Dermis microvascular lymphatic vessel endothelial cell (primary cell): Measurements from ENCODE around the gene IZUMO1. TPM values are rescaled to one million over a fixed set of nuclear protein-coding genes. Genes with fewer than 3 reads are reported as not detected.
"Not testable (repeated sequence)": the region's sequence is repeated elsewhere in the genome, so short reads cannot be mapped to it uniquely, and the experiment has no call there.

Experiments used
- DNase-seq, 2 donors: peaks; one replicate each; pipeline versions ENCODE4 v3.0.0 to v3.0.0-alpha.2; 2010; ENCODE audit warnings: low read depth in 2 of 2
- total RNA-seq: library from RNA; depleted of rRNA; stranded (reverse); fragments of >200 nt; gene quantifications from 2 replicates; pipeline ENCODE4 v1.2.1, GENCODE V29; 2014

IZUMO1 gene
- total RNA-seq, 1 donor from 2014 or later: 0.26 TPM

DNA sequence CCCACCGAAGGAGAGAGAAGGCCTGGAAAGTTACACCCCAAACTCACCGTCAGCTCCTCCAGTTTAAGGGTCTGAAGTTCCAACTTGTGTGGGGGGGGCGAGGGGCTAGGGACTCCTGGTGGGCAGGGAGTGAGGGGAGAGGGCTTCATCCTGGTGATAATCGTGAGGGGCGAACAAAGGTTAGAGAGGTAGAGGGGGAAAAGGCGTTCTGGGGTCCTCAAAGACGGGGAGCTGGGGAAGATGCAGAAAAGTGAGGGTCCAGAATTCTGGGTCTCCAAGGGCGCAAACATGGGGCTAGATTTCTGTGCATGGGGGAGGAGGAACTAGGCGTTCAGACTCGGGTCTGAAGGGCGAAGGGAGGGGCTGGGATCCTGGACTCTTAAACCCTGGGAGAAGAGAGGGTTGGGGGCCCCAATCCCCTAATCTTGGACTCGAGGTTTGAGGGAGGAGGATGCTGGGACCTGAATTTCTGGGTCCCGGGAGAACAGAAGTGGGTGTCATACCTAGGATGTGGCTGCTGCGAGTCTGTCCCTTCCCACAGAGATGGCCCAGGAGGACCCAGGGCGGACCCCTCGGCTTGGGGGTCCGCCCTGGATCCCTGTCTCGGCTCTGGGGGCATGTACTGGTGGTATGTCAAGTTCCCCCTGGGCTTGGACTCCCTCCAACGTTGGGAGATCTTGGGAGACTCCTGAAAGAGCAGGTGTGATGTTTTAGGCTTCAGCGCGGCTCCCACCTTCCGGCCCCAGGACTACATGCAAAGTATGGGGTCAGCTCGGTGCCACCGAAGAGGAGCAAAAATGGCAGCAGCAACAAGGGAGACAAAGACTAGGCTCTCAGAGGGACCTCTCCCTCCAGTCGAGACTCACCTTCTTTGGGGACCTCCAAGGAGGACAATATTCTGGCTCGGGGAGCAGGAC is 31.7 kb downstream of the IZUMO1 start:
- DNase-seq: no peak

DNA sequence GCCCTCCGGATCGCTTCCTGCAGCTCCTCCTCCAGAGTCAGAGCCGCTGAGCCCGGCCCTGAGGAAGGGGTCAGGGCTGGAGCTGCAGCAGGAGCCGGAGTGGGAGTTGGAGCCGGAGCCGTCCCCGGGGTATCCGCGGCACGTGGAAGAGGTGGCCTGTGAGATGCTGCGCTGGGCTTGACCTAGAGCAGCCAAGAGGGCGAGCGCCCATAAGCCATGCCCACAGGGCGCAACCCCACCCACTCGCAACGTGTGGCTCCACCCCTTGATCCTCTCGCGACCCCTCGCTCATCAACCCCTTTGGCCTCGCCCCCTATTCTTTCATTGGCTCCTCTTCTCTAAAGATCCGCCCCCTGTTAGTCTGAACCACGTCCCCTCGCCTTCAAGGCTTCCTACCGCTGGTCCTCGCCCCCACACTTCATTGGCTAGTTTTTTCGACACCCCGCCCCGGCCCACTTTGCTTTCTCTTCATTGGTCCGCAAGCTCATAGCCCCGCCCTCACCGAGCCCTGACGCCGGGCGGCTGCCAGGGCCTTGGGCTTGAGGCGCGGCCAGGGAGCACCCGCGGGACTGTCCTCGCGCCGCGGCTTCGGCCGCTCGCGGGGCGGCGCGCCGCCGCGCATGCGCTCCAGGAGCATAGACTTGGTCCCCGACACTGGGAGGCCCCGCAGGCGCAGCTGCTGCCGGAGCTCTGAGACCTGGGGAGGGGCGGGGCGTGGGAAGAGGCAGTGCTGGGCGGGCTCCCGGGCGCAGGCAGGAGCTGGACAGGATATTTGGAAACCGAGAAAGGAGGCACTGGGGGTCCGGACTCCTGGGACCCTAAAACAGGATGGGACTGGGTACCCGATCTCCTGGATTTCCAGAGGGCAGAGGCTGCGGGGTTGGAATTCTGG is 32.6 kb downstream of the IZUMO1 start:
- peak; percentile 96 to 100 for DNase-seq

DNA sequence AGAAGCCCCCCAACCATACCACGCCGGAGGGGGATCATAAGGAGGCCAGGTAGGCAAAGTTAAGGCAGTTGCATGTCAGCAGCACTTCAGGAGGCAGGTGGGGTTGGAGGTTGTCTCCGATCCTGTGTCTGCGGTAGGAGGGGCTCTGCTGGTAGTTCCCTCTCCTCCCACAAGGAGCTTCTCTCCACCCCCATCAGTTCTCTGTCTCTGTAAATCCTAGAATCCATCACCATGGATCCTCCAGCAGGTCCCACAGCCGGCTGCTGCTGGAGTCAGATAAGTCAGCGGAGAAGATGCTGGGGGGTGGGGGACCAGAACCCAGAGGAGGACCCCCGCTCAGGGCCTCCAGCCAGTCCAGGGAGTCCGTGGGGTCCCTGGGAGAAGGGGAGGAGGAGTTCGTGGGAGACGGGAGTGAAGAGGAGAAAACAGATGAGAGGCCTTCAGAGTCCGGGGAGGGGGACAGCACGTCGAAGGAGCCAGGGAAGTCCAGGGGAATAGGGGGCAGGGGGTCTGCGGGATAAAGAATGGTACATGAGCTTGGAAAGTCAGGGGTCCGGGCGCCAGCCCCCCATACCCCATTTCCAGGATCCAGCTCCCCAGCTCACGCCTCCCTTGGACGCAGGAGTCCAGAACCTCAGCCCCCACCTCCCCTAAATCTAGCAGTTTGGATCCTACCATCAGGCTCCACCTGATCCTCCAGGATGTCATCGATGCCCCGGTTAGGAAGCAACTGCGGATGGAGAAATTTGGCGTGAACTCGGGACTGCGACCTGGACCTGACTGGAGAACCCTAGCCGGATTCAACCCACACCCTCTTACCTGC is 33.5 kb downstream of the IZUMO1 start:
- DNase-seq: peak in 1 of 2 donors; percentile 24

DNA sequence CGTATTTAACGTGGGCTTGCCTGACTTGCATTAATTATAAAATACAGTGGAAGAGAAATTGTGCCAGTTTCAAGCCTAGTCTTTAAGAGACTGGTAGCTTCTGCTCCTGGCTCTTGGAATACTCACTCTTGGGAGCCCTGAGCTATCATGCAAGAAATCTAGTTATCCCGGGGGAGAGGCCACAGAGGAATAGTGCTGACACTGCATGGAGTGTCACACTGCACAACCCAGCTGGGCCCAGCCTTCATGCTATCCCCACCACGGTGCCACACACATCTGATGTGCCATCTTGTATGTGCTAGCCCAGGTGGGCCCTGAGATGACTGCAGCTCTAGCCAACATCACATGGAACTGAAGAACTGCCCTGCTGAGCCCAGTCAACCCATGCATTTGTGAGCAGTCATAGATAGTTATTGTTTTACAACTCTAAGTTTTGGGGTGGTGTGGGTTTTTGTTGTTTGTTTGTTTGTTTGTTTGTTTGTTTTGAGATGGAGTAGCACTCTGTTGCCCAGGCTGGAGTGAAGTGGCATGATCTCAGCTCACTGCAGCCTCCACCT is 35.5 kb downstream of the IZUMO1 start:
- DNase-seq: no peak

DNA sequence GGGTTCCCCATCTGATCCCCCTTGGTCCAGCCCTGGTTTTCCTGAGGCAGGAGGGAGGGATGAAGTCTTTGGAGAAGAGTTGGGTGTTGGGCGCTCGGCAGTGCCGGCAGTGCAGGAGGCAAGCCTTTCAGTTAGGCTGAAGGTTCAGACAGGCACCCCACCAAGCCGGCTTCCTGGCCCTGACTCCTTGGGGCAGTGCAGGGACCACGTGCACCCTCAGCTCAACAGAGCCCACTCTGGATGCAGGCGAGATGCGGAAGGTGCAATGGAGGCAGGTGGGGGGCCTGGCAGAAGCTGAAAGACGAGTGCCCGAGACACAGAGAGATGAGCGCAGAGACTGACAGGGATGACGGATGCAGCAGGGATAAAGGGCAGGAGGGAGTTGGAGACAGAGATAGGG is 38.2 kb downstream of the IZUMO1 start:
- no peak for DNase-seq

DNA sequence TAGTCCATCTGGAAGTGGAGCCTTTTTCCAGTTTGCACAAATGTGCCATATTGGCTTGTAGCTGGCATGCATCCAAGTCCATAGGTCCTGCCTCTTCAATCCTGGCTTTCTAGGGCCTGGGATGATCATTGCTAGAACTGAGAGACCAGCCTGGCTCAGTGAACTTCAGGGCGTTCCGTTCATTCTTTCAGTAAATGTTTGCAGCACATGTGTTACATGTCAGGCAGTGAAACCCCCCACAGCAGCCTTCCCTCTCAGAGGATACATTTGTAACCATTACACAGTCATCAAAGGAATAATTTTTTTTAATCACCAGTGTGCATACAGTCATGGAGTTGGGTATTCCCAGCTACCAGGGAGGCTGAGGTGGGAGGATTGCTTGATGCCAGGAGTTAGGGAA is 41.3 kb downstream of the IZUMO1 start:
- DNase-seq: no peak

DNA sequence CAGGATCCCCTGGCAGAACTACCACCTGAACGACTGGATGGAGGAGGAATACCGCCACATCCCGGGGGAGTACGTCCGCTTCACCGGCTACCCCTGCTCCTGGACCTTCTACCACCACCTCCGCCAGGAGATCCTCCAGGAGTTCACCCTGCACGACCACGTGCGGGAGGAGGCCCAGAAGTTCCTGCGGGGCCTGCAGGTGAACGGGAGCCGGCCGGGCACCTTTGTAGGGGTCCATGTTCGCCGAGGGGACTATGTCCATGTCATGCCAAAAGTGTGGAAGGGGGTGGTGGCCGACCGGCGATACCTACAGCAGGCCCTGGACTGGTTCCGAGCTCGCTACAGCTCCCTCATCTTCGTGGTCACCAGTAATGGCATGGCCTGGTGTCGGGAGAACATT is 43.4 kb downstream of the IZUMO1 start:
- no peak for DNase-seq

DNA sequence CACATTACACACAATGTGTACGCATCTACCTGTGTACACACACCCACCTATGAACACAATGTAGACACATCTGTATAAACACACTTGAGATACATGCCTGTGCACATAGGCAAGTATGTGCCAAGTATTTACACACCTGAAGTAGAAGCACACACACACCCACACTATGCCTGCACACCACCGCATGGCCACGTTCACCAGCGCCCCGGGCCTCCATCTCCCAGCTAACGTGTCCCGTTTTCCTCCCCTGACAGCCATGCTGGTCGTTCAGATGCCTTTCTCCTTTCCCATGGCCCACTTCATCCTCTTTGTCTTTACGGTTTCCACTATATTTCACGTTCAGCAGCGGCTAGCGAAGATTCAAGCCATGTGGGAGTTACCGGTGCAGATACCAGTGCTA is 44.0 kb downstream of the IZUMO1 start:
- no peak for DNase-seq

DNA sequence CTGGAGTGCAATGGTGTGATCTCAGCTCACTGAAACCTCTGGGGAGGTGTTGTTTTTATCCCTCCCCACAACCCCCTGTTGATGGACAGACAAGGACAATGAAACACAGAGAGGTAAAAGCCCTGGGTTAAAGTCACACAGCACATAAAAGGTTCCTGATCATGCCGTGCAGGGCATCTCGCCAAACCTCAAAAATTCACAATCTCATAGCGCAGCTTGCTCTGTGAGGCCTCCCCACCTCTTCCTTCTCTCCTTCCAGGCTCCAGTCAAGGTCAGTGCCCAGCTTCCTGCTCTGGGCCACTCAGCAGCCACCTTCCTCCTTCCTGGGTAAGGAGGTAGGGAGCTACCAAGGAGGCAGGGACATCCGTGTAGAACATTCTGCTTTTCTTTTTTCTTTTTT is 48.7 kb downstream of the IZUMO1 start:
- no peak for DNase-seq

DNA sequence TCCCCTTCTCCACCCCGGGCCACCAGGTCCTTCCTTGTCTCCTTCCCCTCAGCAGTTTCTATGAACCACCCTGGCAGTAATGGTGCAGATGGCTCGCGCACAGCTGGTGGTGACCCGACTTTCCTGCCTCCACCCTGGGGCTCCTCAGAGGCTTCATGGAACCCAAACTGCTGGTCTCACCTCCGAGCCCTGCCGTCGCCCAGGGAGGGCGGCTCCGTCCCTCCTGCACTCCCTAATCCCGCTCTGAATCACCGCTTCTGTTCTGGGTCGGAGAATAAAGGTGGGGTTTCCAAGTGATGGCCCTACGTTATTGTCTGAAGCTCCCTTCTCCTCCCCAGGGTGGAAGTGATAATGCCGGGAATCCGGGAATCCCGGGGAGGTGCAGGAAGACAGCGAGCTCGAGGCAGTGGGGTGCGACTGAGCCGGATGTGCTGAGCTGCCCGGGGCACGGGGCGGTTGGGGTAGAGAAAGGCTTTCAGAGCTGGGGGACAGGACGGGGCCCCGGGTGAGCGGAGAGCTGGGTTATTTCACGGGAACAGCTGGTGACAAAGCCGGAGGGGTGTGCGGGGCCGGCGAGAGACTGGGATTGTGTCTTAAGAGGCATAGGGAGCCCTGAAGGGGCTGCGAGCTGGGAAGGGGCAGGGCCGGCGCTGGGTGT is 50.2 kb downstream of the IZUMO1 start:
- DNase-seq: no peak

DNA sequence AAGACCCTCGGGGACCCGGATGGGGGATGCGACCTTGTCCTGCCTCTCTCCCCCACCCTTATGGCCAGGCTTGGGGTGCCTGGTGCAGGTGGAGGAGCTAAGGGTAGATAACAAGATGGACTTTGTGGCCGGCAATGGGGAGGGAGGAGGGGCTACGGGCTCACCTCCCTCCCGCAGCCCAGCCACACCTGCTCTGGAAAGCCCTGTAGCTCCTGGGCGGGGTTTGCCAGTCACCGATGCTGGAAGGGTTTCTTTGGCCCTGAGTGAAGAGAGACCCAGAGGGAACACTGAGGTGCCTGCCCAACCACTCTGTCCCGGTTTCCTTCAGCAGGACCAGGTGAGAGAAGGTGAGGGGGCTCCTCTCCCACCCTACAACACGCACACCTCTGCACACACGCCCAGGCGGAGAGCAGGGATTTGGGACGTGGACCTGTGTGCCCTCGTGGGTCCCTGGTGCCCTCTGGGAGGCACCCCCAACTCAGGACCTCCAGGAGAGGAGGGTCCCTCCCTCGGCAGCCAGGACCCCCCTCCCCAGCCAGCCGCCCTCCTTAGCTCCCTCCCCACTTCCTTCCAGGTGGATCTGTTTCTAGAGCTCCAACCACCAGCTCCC is 50.9 kb downstream of the IZUMO1 start, which contains the start of gene FUT2:
FUT2 (plus strand) TSS at position 229 of the 610 bp plus-strand sequence. CDS start 6,986 bp downstream, outside the sequence.
- DNase-seq: no peak

DNA sequence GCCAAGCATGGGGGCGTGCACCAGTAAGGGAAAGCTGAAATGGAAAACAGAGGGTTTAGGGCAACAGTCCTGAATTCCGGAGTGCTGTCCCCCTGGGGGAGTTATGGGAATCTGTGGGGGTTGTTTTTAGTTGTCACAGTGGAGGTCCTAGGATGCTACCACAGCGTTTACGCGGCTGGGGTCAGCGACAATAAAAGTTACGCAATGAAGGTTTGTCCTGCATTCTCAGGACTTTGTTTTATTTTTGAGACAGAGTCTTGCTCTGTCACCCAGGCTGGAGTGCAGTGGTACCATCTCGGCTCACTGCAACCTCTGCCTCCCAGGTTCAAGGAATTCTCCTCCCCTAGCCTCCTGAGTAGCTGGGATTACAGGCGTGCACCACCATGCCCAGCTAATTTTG is 53.1 kb downstream of the IZUMO1 start:
- DNase-seq: not testable (repeated sequence)

Other genes with a start within 250 kb of the IZUMO1 start
- under 0.01 and 0.13 TPM in 2 replicates for gene LMTK3, start 235.1 kb downstream of the IZUMO1 start, total RNA-seq
- 0.13 TPM in 1 of 2 replicates, not detected in the other for gene SULT2B1, start 194.7 kb downstream of the IZUMO1 start, total RNA-seq
- not detected in 2 replicates for gene SPACA4, start 140.2 kb downstream of the IZUMO1 start, total RNA-seq
- gene FAM83E, start 131.8 kb downstream of the IZUMO1 start, total RNA-seq: 0.25 and 0.26 TPM in 2 replicates
- gene RPL18, start 127.7 kb downstream of the IZUMO1 start, total RNA-seq: 1,899 and 2,423 TPM in 2 replicates
- gene SPHK2, start 127.4 kb downstream of the IZUMO1 start, total RNA-seq: 3.9 and 6.3 TPM in 2 replicates
- gene DBP, start 109.5 kb downstream of the IZUMO1 start, total RNA-seq: 1.4 and 2.8 TPM in 2 replicates
- gene CA11, start 100.7 kb downstream of the IZUMO1 start, total RNA-seq: 2.6 and 4.6 TPM in 2 replicates
- gene NTN5, start 73.9 kb downstream of the IZUMO1 start, total RNA-seq: under 0.01 TPM in 1 of 2 replicates, not detected in the other
- not detected in 2 replicates for gene FUT2, start 50.9 kb downstream of the IZUMO1 start, total RNA-seq
- gene MAMSTR, start 27.2 kb downstream of the IZUMO1 start, total RNA-seq: under 0.01 and 0.13 TPM in 2 replicates
- gene RASIP1, start 6.3 kb downstream of the IZUMO1 start, total RNA-seq: 59.4 and 82.1 TPM in 2 replicates
- 6.0 and 7.7 TPM in 2 replicates for gene FUT1, start 5.7 kb upstream of the IZUMO1 start, total RNA-seq
- not detected in 2 replicates for gene FGF21, start 8.6 kb upstream of the IZUMO1 start, total RNA-seq
- gene BCAT2, start 64.1 kb upstream of the IZUMO1 start, total RNA-seq: 29.0 and 33.3 TPM in 2 replicates
- 2.8 and 4.2 TPM in 2 replicates for gene HSD17B14, start 89.6 kb upstream of the IZUMO1 start, total RNA-seq
- gene PLEKHA4, start 121.7 kb upstream of the IZUMO1 start, total RNA-seq: 2.7 and 6.8 TPM in 2 replicates
- gene PPP1R15A, start 125.5 kb upstream of the IZUMO1 start, total RNA-seq: 21.6 and 36.4 TPM in 2 replicates
- gene TULP2, start 151.8 kb upstream of the IZUMO1 start, total RNA-seq: under 0.01 and 0.13 TPM in 2 replicates
- 89.7 and 166 TPM in 2 replicates for gene NUCB1, start 153.4 kb upstream of the IZUMO1 start, total RNA-seq
- gene DHDH, start 186.8 kb upstream of the IZUMO1 start, total RNA-seq: 0.13 TPM in 1 of 2 replicates, not detected in the other
- 85.0 and 95.6 TPM in 2 replicates for gene BAX, start 208.0 kb upstream of the IZUMO1 start, total RNA-seq
- 625 and 1,172 TPM in 2 replicates for gene FTL, start 218.4 kb upstream of the IZUMO1 start, total RNA-seq
- 14.8 and 16.0 TPM in 2 replicates for gene GYS1, start 246.4 kb upstream of the IZUMO1 start, total RNA-seq
- 139 and 197 TPM in 2 replicates for gene RUVBL2, start 247.0 kb upstream of the IZUMO1 start, total RNA-seq